ENCODE results near the gene PCSK2.

- TF ChIP-seq CTCF (IDR thresholded peaks at IDR 0.05; ENCODE audit: low read length): no peak
- TF ChIP-seq EZH2phosphoT487 (IDR thresholded peaks at IDR 0.05; ENCODE audit: low read length): no peak
- no peak for TF ChIP-seq EZH2 (optimal IDR thresholded peaks at IDR 0.05; ENCODE audit: low read depth, low read length)
Measured at GRCh38 chr20:17479063-17479657, 252.3 kb downstream of the PCSK2 start.
